GM10266 (cell line): ENCODE results near the gene RENBP.
A peak's percentile ranks its signal among the peaks of the same experiment; 100 is the strongest.

Source experiments
- DNase-seq: peaks from one replicate; pipeline ENCODE4 v3.0.0; 2012; ENCODE audit errors: extremely low spot score
- TF ChIP-seq, protein P1 (sequence below): IDR thresholded peaks from 2 replicates; pipeline ENCODE4 v1.5.1; 2012; ENCODE audit warnings: mild to moderate bottlenecking, low read depth; ENCODE audit not compliant: control insufficient read depth, insufficient read depth; ENCODE audit errors: missing control alignments

RENBP gene

DNA sequence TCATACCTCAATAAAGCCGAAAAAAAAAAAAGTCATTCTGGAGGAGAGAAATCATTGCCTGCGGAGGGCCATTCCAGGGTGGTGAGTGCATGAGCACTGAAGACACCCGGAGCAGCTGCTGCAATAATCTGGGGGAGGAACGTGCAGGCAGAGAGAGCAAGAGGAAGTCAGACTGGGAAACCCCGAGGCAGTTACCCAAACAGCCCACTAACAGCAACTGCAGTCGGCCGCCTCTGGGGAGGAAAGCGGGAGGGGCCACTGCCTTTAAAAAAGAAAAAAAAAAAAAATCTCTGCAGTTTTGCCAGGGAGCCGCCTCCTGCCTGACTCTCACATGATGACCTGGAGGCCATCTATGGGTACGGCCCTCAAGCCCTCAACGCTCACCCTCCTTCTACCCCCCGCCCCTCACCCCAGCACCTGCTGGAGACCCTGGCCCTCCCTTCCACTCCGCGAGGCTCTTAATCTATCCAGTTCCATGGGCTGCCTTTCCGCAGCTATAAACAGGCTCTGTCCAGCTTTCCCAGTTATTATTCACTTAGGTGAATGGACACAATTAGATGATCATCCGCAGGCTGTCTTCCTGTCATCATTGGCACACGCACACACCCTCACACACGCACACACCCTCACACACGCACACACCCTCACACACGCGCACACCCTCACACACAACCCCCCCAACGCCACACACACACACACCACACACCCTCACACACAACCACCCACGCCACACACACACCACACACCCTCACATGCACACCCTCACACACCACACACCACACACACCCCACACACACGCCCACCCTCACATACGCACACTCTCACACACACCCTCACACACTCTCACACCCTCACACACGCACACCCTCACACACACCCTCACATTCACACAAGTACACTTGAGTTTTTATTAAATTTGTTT, 43.4 kb downstream of the RENBP start:
- TF ChIP-seq, protein P1, sequence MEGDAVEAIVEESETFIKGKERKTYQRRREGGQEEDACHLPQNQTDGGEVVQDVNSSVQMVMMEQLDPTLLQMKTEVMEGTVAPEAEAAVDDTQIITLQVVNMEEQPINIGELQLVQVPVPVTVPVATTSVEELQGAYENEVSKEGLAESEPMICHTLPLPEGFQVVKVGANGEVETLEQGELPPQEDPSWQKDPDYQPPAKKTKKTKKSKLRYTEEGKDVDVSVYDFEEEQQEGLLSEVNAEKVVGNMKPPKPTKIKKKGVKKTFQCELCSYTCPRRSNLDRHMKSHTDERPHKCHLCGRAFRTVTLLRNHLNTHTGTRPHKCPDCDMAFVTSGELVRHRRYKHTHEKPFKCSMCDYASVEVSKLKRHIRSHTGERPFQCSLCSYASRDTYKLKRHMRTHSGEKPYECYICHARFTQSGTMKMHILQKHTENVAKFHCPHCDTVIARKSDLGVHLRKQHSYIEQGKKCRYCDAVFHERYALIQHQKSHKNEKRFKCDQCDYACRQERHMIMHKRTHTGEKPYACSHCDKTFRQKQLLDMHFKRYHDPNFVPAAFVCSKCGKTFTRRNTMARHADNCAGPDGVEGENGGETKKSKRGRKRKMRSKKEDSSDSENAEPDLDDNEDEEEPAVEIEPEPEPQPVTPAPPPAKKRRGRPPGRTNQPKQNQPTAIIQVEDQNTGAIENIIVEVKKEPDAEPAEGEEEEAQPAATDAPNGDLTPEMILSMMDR: no peak
- DNase-seq: peak; percentile 85

DNA sequence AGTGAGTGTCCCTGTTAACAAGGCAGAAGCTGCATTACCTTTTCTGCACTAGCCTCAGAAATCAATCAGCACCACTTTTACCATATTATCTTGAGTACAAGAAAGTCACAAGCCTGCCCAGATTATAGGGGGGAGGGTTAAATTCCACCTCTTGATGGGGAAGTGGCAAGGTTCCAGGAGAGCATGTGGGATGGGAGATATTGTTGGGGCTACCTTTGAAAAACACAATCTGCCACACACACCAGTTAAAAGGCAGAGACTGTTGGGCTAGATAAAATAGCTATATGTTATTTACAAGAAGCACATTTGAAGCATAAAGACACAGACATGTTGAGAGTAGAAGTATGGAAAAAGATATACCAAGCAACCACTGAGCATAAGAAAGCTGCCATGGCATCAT, 46.5 kb downstream of the RENBP start:
- no peak for DNase-seq
- TF ChIP-seq, protein P1: no peak

DNA sequence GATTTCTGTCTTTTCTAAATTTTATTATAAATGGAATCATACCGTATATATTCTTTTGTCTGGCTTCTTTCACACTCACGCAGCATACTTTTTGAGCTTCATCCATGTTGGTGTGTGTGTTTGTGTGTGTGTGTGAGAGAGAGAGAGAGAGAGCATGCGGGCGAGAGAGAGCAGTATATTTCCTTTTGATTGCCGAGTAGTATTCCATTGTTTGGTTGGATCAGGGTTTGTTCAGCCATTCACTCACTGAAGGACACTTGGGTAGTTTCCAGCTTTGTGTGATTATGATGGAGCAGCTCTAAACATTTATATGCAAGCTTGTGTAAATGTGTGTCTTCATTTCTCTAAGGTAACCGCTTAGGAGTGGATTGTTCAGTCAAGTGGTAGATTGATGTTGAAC, 55.3 kb downstream of the RENBP start:
- TF ChIP-seq, protein P1: no peak
- DNase-seq: no peak

DNA sequence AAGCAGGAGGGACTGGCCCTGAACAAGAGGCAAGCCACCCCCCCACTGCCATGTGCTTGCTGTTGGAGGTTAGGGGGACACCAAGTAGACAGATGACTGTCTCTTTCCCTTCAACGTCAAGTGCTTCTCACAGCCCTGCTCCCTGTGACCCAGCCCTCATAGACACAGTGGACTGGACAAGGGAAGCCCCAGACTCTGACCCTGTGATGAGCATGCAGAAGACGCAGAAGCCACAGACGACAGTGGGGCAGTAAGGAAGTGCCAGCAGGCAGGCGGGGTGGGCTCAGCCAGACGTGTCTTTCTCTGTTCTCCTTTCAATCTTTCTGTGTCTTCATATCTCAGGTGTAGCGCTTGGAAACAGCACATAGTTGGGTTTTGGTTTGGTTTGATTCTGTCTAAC, 56.1 kb downstream of the RENBP start:
- no peak for DNase-seq

DNA sequence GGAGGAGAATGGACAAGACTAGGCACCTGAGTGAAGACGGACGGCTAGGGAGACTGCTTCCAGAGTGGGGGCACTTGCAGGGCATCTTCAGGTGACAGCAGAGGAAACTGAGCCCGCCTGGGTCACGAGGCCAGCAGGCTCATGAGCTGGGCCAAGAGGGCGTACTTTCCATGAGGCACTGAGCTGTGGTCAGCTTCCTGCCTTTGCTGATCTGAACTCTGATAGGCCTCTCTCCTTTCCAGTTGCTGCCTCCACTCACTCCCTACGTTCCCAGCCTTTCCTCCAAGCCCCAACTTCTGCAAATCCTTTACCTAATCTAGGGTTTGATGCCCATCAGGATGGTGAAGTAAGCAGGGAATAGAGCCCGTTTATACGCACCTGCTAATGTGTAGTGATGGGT, 57.1 kb downstream of the RENBP start:
- TF ChIP-seq, protein P1: no peak
- DNase-seq: no peak

More for the DNA sequence above, 56.1 kb downstream of the RENBP start:
- TF ChIP-seq, protein P1: no peak

DNA sequence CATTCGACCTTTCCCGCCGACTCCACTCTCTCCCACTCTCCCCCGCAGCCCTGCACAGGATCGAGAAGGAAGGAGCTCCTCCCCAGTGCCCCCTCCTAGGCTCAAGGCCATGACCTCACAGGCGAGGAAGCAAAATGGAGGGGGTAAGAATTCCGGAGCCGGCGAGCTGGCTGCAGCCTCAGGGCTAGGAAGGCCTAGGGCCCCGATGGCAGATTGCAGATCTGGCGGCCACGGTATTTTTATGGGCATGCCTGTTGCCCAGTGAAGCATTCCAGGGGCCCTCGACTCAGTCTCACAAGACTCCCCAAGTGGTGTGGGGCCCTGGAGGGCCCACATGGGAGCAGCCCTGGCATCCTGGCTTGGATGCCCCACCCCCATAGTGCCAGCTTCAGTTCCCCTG, 57.5 kb downstream of the RENBP start:
- TF ChIP-seq, protein P1: no peak
- no peak for DNase-seq
